ENCODE results near the gene UIMC1.

UIMC1 gene

DNA sequence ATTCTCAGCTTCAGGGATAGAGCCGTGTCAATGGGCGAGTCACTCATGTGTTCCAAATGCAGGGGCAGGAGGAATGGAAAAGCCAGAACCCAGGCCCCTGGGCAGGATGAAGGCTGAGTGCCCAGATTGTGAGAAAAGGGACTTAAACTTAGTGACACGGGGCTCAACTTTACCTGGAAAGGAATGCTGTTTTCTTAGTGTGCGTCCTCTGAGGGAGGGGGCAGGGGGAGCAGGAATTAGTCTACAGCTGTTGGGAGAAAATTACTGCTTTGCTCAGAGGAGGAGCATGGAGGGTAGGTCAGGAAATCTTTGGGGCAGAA, 122.0 kb downstream of the UIMC1 start:
- TF ChIP-seq ZNF274 (IDR thresholded peaks at IDR 0.05; ENCODE audit: low read depth, low read length): no peak
- H3K4me3 ChIP-seq (ENCODE audit: low read length): no peak overlapping the region

DNA sequence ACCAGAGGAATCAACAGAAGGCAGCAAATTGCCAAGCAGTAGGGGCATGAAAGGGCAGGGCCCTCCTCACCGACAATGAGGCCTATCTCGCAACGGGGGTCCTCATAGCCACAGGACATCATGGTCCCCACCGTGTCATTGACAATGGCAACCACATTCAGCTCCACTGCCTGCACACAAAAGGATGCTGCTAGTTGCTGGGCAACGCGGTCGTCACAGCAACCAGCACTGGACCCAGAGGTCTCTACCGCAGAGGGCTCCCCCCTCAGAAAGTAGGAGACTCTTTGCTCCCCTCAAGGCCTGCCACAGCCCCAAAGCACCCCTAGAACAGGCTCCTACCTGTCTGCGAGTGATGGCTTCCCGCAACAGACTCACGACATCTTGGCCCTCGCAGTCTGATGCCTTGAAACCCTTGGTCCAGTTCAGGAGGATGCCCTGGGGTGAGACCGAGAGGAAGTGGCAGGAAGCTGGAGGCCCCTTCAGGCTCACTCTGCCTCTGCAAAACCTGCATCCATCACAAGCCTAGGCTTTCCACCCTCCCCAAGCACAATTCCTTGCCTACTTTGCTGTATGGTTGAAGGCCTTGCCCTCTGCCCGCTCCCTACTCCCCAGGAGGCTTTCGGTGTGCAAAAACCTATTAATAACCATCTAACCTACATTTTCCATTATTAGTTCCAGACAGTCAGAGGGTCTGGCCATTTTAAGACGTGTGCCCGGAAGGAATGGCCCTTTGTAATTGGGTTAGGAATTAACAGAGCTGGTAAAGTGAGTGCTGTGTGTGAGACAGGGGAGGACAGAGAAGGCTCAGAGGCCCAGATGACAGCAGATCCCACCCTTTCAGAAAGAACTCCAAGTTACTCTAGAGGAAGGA, 122.6 kb downstream of the UIMC1 start:
- TF ChIP-seq ZNF274 (IDR thresholded peaks at IDR 0.05; ENCODE audit: low read depth, low read length): no peak

DNA sequence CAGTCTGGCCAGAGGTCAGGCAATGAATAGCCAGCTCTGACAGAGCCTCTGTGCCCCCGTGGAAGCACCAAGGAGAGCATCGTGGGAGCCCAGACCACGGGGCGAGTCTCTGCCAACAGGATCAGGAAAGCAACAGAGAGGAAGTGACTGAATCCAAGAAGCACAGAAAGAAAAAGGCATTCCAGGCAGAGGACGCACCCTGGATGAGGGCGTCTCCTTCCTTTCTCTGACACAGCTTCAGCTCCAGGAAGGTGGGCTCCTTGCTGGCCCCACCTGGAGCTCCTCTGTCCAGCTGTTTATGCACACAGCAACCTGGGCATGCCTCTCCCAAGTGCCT, 124.0 kb downstream of the UIMC1 start:
- TF ChIP-seq ZNF274 (IDR thresholded peaks at IDR 0.05; ENCODE audit: low read depth, low read length): no peak
- no peak overlapping the region for H3K4me3 ChIP-seq (ENCODE audit: low read length)

More for the DNA sequence above, 122.6 kb downstream of the UIMC1 start:
- no peak overlapping the region for H3K4me3 ChIP-seq (ENCODE audit: low read length)

DNA sequence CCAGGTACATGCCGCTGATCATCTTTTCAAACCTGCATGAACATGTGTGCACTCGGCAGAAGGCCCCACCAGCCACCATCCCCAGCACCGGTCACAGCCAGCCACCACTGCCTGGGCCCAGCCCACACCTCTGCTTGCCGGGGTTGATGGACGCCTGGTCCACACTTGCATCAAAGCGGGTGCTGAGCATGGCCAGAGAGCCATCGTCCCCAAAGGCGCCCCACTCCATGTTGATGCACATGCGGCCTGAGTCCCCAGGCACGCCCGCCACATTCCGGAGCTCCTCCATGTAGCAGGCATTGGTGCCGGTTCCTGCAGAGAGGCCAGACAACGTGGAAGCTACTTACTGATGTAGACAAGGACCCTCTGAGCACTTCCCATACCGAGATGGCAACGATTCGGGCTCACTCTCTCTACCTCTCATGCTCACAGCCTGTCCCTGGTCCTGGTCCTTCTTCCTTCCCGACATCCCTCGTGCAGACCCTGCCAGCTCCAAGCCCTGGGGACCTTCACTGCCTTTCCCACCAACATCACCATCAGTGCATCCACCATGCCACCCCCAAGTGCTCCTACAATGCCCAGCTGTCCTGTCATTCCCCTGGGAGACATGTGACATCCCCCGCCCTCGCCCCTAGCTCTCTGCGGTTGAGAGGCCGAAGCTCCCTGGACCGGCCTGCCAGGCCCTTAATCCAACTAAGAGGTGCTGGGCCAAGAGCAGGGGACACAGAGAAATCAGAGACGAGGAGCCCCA, 124.6 kb downstream of the UIMC1 start:
- H3K4me3 ChIP-seq (ENCODE audit: low read length): no peak overlapping the region
- TF ChIP-seq ZNF274 (IDR thresholded peaks at IDR 0.05; ENCODE audit: low read depth, low read length): no peak

DNA sequence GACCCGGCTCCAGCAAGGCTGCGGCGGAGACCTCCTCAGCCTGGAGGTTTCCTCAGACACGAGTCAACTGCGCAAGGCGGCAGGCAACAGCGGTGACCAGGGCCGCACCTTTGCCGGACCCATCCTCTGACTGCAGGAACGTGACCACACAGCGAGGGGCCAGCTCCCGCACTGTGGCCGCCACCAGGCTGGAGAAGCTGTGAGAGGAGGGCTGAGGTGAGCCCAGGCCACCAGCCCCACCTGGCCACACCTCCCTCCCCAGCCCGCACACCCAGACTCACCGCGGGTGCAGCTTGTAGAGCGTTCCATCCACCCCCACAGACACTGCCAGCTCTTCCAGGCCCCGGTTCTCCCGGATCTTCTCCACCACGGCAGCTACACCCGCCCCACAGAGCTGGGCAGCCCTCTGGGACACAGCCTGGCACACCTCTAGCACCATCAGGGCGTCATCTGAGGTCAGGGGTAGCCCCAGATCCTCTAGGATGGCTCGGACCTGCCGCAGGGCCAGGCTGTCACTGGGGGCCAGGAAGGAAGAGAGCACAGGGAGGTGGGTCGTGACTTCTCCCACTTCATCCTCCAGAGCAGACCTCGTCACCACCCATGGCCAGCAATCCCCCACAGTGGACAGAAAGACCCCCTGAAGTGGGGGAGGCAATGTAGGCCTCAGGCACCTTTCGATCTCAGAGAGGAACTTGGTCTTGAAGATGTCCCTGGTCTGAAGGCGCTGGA, 125.4 kb downstream of the UIMC1 start:
- no peak overlapping the region for H3K4me3 ChIP-seq (ENCODE audit: low read length)
- TF ChIP-seq ZNF274 (IDR thresholded peaks at IDR 0.05; ENCODE audit: low read depth, low read length): no peak

DNA sequence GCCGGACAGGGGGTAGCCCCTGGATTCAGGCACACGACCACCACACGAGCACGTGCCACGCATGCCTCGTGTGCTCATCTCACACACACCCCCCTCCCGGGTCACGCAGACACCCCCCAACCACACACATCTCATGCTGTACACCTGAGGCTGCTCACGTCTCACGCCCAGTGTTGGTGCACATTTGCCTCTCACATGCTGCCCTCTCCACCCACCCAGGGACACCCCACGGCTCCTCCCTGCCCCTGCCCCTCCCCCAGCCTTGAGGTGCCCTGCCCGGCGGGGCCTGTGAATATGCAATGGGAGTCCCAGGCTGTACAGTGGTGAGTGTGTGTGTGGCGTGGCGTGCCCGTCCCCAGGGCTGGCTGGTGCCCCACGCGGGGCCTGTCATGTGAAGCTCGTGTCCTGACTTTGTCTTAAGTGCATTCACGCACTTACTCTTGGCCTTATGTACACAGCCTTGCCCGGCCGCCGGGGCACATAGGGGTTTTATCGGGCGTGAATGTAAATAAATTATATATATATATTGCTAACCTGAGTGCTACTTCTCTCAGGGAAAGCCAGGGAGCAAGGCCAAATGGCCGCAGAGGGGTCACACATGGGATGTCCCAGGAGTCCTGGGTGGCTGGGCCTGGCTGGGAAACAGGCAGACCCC, 126.1 kb downstream of the UIMC1 start:
- no peak overlapping the region for H3K4me3 ChIP-seq (ENCODE audit: low read length)
- no peak for TF ChIP-seq ZNF274 (IDR thresholded peaks at IDR 0.05; ENCODE audit: low read depth, low read length)

DNA sequence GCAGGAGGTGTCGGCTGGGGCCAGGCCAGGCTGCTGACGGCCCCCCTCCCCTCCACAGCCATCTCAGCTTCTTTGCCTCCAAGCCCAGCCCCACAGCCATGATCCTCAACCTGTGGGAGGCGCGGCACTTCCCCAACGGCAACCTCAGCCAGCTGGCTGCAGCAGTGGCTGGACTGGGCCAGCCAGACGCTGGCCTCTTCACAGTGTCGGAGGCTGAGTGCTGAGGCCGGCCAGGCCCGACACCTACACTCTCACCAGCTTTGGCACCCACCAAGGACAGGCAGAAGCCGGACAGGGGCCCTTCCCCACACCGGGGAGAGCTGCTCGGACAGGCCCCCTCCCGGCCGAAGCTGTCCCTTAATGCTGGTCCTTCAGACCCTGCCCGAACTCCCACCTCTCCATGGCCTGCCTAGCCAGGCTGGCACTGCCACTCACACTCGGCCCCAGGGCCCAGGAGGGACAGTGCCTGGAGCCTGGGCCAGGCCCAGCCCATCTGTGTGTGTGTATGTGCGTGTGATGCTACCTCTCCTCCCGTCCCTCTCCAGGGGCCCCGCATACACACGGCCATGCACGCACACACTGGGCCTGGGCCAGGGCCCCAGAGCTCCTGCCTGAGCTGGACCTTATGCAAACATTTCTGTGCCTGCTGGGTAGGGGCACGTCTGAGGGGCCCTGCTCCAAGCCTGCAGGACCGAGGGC, 126.8 kb downstream of the UIMC1 start:
- no peak for TF ChIP-seq ZNF274 (IDR thresholded peaks at IDR 0.05; ENCODE audit: low read depth, low read length)
- H3K4me3 ChIP-seq (ENCODE audit: low read length): no peak overlapping the region

DNA sequence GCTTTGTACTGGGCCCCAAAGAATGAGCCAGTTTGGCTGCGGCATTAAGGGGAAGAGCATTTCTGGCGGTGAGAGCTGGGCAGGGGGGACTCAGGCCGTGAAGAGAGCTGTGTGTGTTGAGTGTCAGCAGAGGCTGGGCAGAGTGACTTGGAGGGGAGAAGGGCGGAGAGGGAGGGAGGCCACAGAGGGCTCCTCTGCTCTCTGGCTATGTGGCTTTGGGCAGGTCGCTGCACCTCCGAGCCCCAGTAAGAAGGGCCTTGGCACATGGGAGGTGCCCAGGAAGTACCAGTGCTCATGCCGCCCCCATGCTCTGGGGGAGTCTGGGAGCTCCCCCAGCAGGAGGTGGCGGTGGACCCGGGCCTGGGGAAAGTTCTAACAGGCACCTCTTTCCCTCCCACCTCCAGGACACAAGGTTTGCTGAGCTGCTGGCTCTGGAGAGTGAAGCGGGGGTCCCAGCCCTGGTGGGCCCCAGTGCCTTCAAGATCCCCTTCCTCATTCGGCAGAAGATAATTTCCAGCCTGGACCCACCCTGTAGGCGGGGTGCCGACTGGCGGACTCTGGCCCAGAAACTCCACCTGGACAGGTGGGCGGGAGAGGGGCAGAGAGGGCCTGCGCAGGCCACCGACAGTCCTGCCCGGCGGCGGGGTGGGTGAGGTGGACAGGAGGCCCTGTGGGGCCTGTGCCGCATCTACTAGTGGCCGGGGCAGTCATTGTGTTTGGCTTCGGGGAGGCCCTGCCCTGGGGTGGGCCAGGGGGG, 127.5 kb downstream of the UIMC1 start:
- TF ChIP-seq ZNF274 (IDR thresholded peaks at IDR 0.05; ENCODE audit: low read depth, low read length): no peak

DNA sequence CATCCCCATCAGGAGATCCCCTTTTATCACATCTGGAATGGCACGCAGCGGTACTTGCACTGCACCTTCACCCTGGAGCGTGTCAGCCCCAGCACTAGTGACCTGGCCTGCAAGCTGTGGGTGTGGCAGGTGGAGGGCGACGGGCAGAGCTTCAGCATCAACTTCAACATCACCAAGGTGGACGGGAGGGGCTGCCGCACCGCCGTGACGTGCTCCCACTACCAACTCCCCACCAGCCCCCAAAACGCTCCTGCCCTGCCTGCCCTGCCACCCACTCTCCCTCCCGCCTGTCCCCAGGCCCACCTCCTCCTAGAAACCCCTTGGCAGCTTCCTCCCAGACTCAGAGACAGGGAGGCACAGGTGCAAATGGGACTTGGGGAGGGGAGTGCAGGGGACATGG, 128.1 kb downstream of the UIMC1 start:
- no peak overlapping the region for H3K4me3 ChIP-seq (ENCODE audit: low read length)

More for the DNA sequence above, 127.5 kb downstream of the UIMC1 start:
- no peak overlapping the region for H3K4me3 ChIP-seq (ENCODE audit: low read length)

DNA sequence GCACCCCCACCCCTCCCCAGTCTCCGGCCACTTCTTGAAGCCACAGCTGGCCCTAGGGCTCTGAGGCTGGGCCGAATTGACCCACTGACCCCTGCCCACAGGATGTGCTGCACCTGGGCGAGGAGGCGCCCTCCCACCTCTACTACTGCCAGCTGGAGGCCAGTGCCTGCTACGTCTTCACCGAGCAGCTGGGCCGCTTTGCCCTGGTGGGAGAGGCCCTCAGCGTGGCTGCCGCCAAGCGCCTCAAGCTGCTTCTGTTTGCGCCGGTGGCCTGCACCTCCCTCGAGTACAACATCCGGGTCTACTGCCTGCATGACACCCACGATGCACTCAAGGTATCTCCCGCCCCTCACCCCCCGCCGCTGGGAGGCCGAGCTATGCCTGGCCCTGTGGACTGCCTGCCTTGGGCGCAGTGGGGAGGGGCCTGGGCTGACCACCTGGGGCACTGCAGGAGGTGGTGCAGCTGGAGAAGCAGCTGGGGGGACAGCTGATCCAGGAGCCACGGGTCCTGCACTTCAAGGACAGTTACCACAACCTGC, 128.7 kb downstream of the UIMC1 start:
- no peak for TF ChIP-seq ZNF274 (IDR thresholded peaks at IDR 0.05; ENCODE audit: low read depth, low read length)
- no peak overlapping the region for H3K4me3 ChIP-seq (ENCODE audit: low read length)

More for the DNA sequence above, 128.1 kb downstream of the UIMC1 start:
- TF ChIP-seq ZNF274 (IDR thresholded peaks at IDR 0.05; ENCODE audit: low read depth, low read length): no peak

DNA sequence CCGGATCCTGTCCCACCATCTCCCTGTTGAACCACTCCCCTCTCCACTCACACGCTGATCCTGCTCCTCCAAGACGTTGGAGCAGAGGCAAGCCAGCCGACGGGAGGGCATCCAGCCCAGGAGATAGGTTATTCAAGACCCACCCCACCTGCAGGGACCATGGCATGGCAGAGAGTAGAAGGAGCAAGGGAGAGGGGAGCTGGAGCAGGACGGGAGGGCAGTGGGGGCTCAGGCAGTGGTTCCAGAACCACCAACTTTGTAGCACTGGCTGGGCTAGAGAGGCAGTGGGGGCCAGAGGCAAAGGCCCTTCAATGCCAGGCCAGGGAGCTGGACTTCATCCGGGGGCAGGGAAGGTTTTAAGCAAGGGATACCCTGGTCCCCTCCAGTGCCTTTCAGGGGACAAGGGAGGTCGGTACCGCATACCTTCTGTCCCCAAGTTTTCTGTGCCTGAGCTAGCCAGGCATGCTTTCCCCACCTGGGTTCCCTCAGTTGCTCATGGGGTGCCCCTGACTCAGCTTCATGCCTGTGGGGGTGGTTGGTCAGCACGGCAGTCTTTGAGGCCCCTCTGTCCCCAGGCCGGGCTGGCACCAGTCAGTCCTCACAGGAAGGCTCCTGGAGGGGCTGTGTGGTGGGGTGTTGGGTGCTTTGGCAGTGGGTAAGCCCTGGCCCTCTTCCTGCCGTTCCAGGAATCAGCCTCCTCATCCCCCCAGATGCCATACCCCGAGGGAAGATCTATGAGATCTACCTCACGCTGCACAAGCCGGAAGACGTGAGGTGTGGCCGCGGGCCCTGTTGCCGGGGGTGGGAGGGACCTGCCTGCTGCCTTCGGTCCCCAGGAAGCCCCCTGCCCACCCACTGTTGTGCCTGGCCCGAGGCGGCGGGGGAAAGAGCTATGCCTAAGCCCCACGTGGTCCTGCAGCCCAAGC, 129.8 kb downstream of the UIMC1 start:
- H3K4me3 ChIP-seq (ENCODE audit: low read length): no peak overlapping the region
- TF ChIP-seq ZNF274 (IDR thresholded peaks at IDR 0.05; ENCODE audit: low read depth, low read length): no peak

Data from GM08714 (cell line).